Panc1 (cell line): Measurements from ENCODE around the gene ODC1.

Experiments used
- SIN3A ChIP-seq: IDR thresholded peaks from 2 replicates; pipeline ENCODE4 v1.6.1; 2012; ENCODE audit warnings: low read depth, mild to moderate bottlenecking, low read length, moderate library complexity, borderline replicate concordance; ENCODE audit not compliant: insufficient read depth
- TF ChIP-seq, protein P1 (sequence below): fragments of 450-650 bp; IDR thresholded peaks from 2 replicates; pipeline ENCODE4 v1.5.1; 2017; ENCODE audit warnings: mild to moderate bottlenecking

DNA sequence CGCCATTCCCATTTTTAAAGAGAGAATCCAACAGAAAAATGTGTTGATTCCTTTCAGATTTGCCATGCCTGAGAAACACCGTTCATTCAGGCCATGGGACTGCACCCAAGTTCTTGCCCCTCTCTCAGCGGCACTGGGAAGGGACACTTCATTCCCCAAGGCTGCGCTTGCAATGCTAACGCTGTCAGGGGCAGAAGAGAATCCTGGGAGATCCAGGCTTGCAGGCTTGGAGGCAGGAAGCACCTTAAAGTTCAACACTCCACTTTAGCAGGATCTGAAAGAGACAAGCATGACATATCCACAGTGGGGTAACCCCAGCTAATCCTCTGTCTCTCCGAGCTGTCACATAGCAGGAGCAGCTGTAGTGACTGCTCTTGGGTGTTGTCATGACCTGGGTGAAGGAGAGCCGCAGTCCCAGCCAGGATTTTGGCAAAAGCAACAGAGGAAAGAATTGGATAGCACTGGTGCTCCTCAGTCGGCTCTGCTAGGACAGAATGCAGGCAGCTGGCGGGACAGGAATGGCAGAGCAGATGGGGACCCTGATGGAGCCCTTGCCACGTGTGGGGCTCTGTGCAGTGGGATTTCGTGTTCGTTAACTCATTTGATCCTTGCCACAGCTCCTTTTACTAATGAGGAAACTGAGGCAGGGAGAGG, 22.0 kb upstream of the ODC1 start:
- TF ChIP-seq, protein P1, sequence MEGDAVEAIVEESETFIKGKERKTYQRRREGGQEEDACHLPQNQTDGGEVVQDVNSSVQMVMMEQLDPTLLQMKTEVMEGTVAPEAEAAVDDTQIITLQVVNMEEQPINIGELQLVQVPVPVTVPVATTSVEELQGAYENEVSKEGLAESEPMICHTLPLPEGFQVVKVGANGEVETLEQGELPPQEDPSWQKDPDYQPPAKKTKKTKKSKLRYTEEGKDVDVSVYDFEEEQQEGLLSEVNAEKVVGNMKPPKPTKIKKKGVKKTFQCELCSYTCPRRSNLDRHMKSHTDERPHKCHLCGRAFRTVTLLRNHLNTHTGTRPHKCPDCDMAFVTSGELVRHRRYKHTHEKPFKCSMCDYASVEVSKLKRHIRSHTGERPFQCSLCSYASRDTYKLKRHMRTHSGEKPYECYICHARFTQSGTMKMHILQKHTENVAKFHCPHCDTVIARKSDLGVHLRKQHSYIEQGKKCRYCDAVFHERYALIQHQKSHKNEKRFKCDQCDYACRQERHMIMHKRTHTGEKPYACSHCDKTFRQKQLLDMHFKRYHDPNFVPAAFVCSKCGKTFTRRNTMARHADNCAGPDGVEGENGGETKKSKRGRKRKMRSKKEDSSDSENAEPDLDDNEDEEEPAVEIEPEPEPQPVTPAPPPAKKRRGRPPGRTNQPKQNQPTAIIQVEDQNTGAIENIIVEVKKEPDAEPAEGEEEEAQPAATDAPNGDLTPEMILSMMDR = no peak
- TF ChIP-seq SIN3A = no peak
